Hepatocyte (in vitro differentiated cells): Measurements from ENCODE around the gene ZFYVE16. TPM values are rescaled to one million over a fixed set of nuclear protein-coding genes. Genes with fewer than 3 reads are reported as not detected.
"Not testable (repeated sequence)": the region's sequence is repeated elsewhere in the genome, so short reads cannot be mapped to it uniquely, and the experiment has no call there.

ENCODE experiments used
- DNase-seq: peaks from one replicate; pipeline ENCODE4 v3.0.0-alpha.2; 2016; ENCODE audit warnings: low spot score
- H2AFZ ChIP-seq: fragments of 200-600 bp; sonication (generic); 2 replicates; pipeline ENCODE4 v1.6.0; 2016; ENCODE audit warnings: antibody characterized with exemption, mild to moderate bottlenecking
- H3K27ac ChIP-seq: fragments of 200-600 bp; sonication (generic); 2 replicates; pipeline ENCODE4 v1.5.1; 2016; ENCODE audit warnings: mild to moderate bottlenecking
- H3K27me3 ChIP-seq: fragments of 200-600 bp; sonication (generic); 2 replicates; pipeline ENCODE4 v1.6.1; 2016
- H3K36me3 ChIP-seq: fragments of 200-600 bp; sonication (generic); replicated peaks from 2 replicates; pipeline ENCODE4 v1.5.1; 2016; ENCODE audit warnings: low read depth; ENCODE audit not compliant: insufficient read depth
- H3K4me1 ChIP-seq: fragments of 200-600 bp; sonication (generic); 2 replicates; pipeline ENCODE4 v1.5.1; 2016; ENCODE audit warnings: mild to moderate bottlenecking, moderate library complexity; ENCODE audit not compliant: insufficient read depth
- H3K4me2 ChIP-seq: fragments of 200-600 bp; sonication (generic); 2 replicates; pipeline ENCODE4 v1.6.0; 2016
- H3K4me3 ChIP-seq: fragments of 200-600 bp; sonication (generic); 2 replicates; pipeline ENCODE4 v1.5.1; 2016; ENCODE audit warnings: mild to moderate bottlenecking
- H3K79me2 ChIP-seq: fragments of 200-600 bp; sonication (generic); 2 replicates; pipeline ENCODE4 v1.6.0; 2017; ENCODE audit warnings: mild to moderate bottlenecking
- H3K9me2 ChIP-seq: fragments of 200-600 bp; sonication (generic); replicated peaks from 2 replicates; pipeline ENCODE4 v1.6.0; 2017; ENCODE audit warnings: mild to moderate bottlenecking; ENCODE audit not compliant: insufficient read depth
- H3K9me3 ChIP-seq: fragments of 200-600 bp; sonication (generic); 2 replicates; pipeline ENCODE4 v1.5.1; 2016; ENCODE audit warnings: low read depth, mild to moderate bottlenecking
- H4K20me1 ChIP-seq: fragments of 200-600 bp; sonication (generic); 2 replicates; pipeline ENCODE4 v1.6.0; 2016; ENCODE audit warnings: mild to moderate bottlenecking; ENCODE audit not compliant: insufficient read depth, poor library complexity, severe bottlenecking
- EZH2 ChIP-seq: fragments of 200-600 bp; sonication (generic); IDR thresholded peaks from 2 replicates; pipeline ENCODE4 v1.6.1; 2016; ENCODE audit warnings: antibody characterized with exemption, mild to moderate bottlenecking, borderline replicate concordance
- EZH2phosphoT487 ChIP-seq: fragments of 200-600 bp; sonication (generic); IDR thresholded peaks from one replicate; pipeline ENCODE4 v1.6.1; 2018; ENCODE audit warnings: antibody characterized with exemption, mild to moderate bottlenecking, low read depth, moderate library complexity; ENCODE audit not compliant: unreplicated experiment, severe bottlenecking
- WGBS: methylation state at CpG from one replicate; pipeline ENCODE4 v1.1.6; 2016; ENCODE audit warnings: low lambda C conversion rate; ENCODE audit errors: missing lambda C conversion rate; 5-methylcytosine and 5-hydroxymethylcytosine counted together
- polyA plus RNA-seq: library from polyadenylated mRNA; unstranded; fragments of >200 nt; fragmentation: Nextera tagmentation; extraction: Ambion mirVana; gene quantifications from 2 replicates; pipeline ENCODE4 v1.2.1, GENCODE V29; 2016
- total RNA-seq: library from RNA; depleted of rRNA; stranded (reverse); fragments of >200 nt; gene quantifications from 2 replicates; pipeline ENCODE4 v1.2.3, GENCODE V29; 2014
- TF ChIP-seq, protein P1 (sequence below): fragments of 200-600 bp; sonication (generic); IDR thresholded peaks from 2 replicates; pipeline ENCODE4 v1.5.1; 2016; ENCODE audit warnings: antibody characterized with exemption, mild to moderate bottlenecking; ENCODE audit not compliant: poor library complexity

ZFYVE16 gene
- total and polyA plus RNA-seq, 2 experiments from 2014 or later = 12.5 to 48.4 TPM

- WGBS = under 1% methylated on average over 85 of the region's 85 CpGs
- peak within 1 kb of the TSS; percentile 78 for H3K27ac ChIP-seq
Observed at GRCh38 chr5:80487829-80488721, 80.2 kb downstream of the ZFYVE16 start, which contains the start of gene FAM151B. TSS of gene FAM151B (plus strand) at chr5:80488100. CDS start at chr5:80488124, 24 bp downstream.

GRCh38 chr5:80491296-80491695, 83.4 kb downstream of the ZFYVE16 start:
- no peak overlapping the region for H3K4me3 ChIP-seq
- no peaks in the 10 kb centered on the region for H3K9me2 ChIP-seq
- TF ChIP-seq EZH2phosphoT487 (no peak), EZH2 (no peak)
- TF ChIP-seq, protein P1, sequence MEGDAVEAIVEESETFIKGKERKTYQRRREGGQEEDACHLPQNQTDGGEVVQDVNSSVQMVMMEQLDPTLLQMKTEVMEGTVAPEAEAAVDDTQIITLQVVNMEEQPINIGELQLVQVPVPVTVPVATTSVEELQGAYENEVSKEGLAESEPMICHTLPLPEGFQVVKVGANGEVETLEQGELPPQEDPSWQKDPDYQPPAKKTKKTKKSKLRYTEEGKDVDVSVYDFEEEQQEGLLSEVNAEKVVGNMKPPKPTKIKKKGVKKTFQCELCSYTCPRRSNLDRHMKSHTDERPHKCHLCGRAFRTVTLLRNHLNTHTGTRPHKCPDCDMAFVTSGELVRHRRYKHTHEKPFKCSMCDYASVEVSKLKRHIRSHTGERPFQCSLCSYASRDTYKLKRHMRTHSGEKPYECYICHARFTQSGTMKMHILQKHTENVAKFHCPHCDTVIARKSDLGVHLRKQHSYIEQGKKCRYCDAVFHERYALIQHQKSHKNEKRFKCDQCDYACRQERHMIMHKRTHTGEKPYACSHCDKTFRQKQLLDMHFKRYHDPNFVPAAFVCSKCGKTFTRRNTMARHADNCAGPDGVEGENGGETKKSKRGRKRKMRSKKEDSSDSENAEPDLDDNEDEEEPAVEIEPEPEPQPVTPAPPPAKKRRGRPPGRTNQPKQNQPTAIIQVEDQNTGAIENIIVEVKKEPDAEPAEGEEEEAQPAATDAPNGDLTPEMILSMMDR = no peak
- no peak overlapping the region for H3K4me2 ChIP-seq
- H3K27me3 ChIP-seq = no peaks in the 10 kb centered on the region
- H3K4me1 ChIP-seq = no peaks in the 10 kb centered on the region
- H2AFZ ChIP-seq = no peak overlapping the region
- no peaks in the 10 kb centered on the region for H3K79me2 ChIP-seq
- no peaks in the 10 kb centered on the region for H3K9me3 ChIP-seq
- WGBS = 90% methylated on average over 3 of the region's 3 CpGs
- DNase-seq = no peak
- H4K20me1 ChIP-seq = no peaks in the 10 kb centered on the region
- no peak overlapping the region for H3K27ac ChIP-seq
- H3K36me3 ChIP-seq = no peaks in the 10 kb centered on the region

More at GRCh38 chr5:80487829-80488721, 80.2 kb downstream of the ZFYVE16 start, which contains the start of gene FAM151B:
- no peaks in the 10 kb centered on the region for H3K36me3 ChIP-seq
- peak; percentile 96 for DNase-seq
- no peaks in the 10 kb centered on the region for H3K79me2 ChIP-seq
- H3K4me1 ChIP-seq = no peaks in the 10 kb centered on the region
- TF ChIP-seq, protein P1 = peak; percentile 46
- no peak for TF ChIP-seq EZH2phosphoT487
- H3K27me3 ChIP-seq = no peaks in the 10 kb centered on the region
- peak within 1 kb of the TSS; percentile 80 for H2AFZ ChIP-seq
- peak within 1 kb of the TSS; percentile 81 for H3K4me2 ChIP-seq
- no peaks in the 10 kb centered on the region for H4K20me1 ChIP-seq
- peak within 1 kb of the TSS; percentile 44 for H3K4me3 ChIP-seq
- H3K9me3 ChIP-seq = no peaks in the 10 kb centered on the region
- no peaks in the 10 kb centered on the region for H3K9me2 ChIP-seq

DNA sequence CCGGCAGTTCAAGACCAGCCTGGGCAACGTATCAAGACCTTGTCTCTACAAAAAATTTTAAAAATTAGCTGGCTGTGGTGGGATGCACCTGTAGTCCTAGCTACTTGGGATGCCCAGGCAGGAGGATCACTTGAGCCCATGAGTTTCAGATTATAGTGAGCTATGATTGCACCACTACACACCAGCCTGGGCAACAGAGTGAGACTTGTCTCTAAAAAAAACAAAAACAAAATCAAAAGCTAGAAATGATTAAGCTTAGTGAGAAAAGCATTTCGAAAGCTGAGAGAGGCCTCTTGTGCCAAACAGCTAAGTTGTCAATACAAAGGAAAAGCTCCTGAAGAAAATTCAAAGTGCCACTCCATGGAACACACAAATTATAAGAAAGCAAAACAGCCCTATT, 84.9 kb downstream of the ZFYVE16 start:
- no peaks in the 10 kb centered on the region for H3K79me2 ChIP-seq
- TF ChIP-seq EZH2 = no peak
- TF ChIP-seq, protein P1 = no peak
- no peak for TF ChIP-seq EZH2phosphoT487
- DNase-seq = no peak
- H3K4me2 ChIP-seq = no peak overlapping the region
- no peaks in the 10 kb centered on the region for H3K36me3 ChIP-seq
- no peaks in the 10 kb centered on the region for H3K27me3 ChIP-seq
- no peak overlapping the region for H2AFZ ChIP-seq
- H3K4me3 ChIP-seq = no peak overlapping the region
- no peaks in the 10 kb centered on the region for H3K9me3 ChIP-seq
- H4K20me1 ChIP-seq = no peaks in the 10 kb centered on the region
- WGBS = 100% methylated on average over 3 of the region's 3 CpGs
- peak overlapping the region; percentile 25 for H3K27ac ChIP-seq
- no peaks in the 10 kb centered on the region for H3K9me2 ChIP-seq
- H3K4me1 ChIP-seq = no peaks in the 10 kb centered on the region

GRCh38 chr5:80493443-80493842, 85.6 kb downstream of the ZFYVE16 start:
- not testable (repeated sequence) for H3K4me3 ChIP-seq, H3K9me2 ChIP-seq, H3K27me3 ChIP-seq, H3K4me2 ChIP-seq, H2AFZ ChIP-seq, H3K36me3 ChIP-seq, H3K4me1 ChIP-seq, H4K20me1 ChIP-seq, H3K79me2 ChIP-seq, H3K9me3 ChIP-seq, DNase-seq
- H3K27ac ChIP-seq = peak overlapping the region; percentile 25
- 71% methylated on average over 7 of the region's 7 CpGs for WGBS
